ENCODE results near the gene PRDM2. TPM values are rescaled to one million over a fixed set of nuclear protein-coding genes. Genes with fewer than 3 reads are reported as not detected.

The PRDM2 gene
- total and polyA plus RNA-seq, 4 donors: 16.1 to 52.0 (median 28.5) TPM

DNA sequence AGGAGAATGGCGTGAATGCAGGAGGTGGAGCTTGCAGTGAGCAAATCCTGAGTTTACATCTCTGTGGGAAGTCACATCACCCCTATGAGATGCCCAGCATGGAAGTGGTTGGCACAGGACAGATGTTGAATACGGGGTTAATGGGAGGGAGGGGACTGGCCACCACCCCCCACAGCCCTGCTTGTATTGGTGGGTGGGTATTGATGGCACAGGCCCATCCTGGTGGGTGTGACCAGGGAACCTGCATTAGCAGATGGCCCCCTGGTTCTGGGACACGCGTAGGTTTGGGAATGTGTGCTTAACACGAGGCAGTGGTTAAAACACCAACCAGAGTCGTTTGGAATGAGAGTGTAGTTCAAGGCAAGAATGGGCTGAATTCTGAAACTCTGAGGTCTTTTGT is 117.9 kb downstream of the PRDM2 start:
- Histone ChIP-seq H3K36me3 (ENCODE audit: control insufficient read depth in 4 of 4, insufficient read depth in 4 of 4, low read length in 4 of 4) (peaks cover 3 to 21% (median 7%) of the 10 kb centered on the region in 4 donors), H3K9ac (ENCODE audit: insufficient read depth in 1 of 2, low read length in 2 of 2) (no peak overlapping the region), H3K27ac (ENCODE audit: low read depth in 1 of 2, low read length in 1 of 2) (no peak overlapping the region), H3K4me3 (no peak overlapping the region), H3K9me3 (ENCODE audit: control insufficient read depth in 4 of 4, insufficient read depth in 3 of 4, low read length in 3 of 4) (no peaks in the 10 kb centered on the region), H3K27me3 (ENCODE audit: control insufficient read depth in 3 of 3, insufficient read depth in 3 of 3, low read length in 2 of 3) (no peaks in the 10 kb centered on the region), H3K4me1 (ENCODE audit: control insufficient read depth in 5 of 5, insufficient read depth in 5 of 5, low read length in 5 of 5) (peaks cover 0 to 7% (median 0%) of the 10 kb centered on the region in 5 donors)
- ATAC-seq (ENCODE audit: insufficient read depth, low FRiP score) (no peak), DNase-seq (no peak)
- TF ChIP-seq, protein P1, sequence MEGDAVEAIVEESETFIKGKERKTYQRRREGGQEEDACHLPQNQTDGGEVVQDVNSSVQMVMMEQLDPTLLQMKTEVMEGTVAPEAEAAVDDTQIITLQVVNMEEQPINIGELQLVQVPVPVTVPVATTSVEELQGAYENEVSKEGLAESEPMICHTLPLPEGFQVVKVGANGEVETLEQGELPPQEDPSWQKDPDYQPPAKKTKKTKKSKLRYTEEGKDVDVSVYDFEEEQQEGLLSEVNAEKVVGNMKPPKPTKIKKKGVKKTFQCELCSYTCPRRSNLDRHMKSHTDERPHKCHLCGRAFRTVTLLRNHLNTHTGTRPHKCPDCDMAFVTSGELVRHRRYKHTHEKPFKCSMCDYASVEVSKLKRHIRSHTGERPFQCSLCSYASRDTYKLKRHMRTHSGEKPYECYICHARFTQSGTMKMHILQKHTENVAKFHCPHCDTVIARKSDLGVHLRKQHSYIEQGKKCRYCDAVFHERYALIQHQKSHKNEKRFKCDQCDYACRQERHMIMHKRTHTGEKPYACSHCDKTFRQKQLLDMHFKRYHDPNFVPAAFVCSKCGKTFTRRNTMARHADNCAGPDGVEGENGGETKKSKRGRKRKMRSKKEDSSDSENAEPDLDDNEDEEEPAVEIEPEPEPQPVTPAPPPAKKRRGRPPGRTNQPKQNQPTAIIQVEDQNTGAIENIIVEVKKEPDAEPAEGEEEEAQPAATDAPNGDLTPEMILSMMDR (IDR thresholded peaks at IDR 0.05; ENCODE audit: control extremely low read depth, extremely low read depth): no peak
- WGBS, 2 donors: 85 to 95% methylated on average over 6 of the region's 6 CpGs

DNA sequence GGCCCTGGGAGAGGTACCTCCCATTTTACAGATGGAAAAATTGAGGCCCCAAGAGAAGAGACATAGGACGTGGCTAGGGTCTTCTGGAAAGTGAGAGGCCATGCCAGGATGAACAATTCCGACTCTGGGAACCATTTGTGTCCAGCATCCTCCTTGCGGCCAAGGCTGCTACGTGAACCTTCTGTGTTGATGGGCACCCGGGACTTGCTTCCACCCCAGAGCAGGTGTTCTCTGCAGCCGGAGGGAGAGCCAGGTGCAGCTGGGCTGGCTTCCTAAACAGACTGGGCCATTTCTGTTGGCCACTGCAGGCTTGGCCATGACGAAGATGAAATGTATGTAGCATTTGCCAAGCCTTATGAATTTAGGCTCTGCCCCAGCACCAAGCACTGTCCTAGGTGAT is 118.9 kb downstream of the PRDM2 start:
- Histone ChIP-seq H3K4me1 (ENCODE audit: control insufficient read depth in 5 of 5, insufficient read depth in 5 of 5, low read length in 5 of 5) (no peaks in the 10 kb centered on the region), H3K27me3 (ENCODE audit: control insufficient read depth in 3 of 3, insufficient read depth in 3 of 3, low read length in 2 of 3) (no peaks in the 10 kb centered on the region), H3K9me3 (ENCODE audit: control insufficient read depth in 4 of 4, insufficient read depth in 3 of 4, low read length in 3 of 4) (no peaks in the 10 kb centered on the region), H3K36me3 (ENCODE audit: control insufficient read depth in 4 of 4, insufficient read depth in 4 of 4, low read length in 4 of 4) (peaks cover 3 to 28% (median 10%) of the 10 kb centered on the region in 4 donors), H3K27ac (ENCODE audit: low read depth in 1 of 2, low read length in 1 of 2) (no peak overlapping the region), H3K4me3 (no peak overlapping the region), H3K9ac (ENCODE audit: insufficient read depth in 1 of 2, low read length in 2 of 2) (no peak overlapping the region)
- WGBS, 2 donors: 97 to 98% methylated on average over 7 of the region's 7 CpGs
- TF ChIP-seq, protein P1 (IDR thresholded peaks at IDR 0.05; ENCODE audit: control extremely low read depth, extremely low read depth): no peak
- DNase-seq: no peak
- no peak for ATAC-seq (ENCODE audit: insufficient read depth, low FRiP score)

GRCh38 chr1:13819642-13820041 is 119.7 kb downstream of the PRDM2 start:
- DNase-seq (no peak), ATAC-seq (ENCODE audit: insufficient read depth, low FRiP score) (no peak)
- Histone ChIP-seq H3K9me3 (ENCODE audit: control insufficient read depth in 4 of 4, insufficient read depth in 3 of 4, low read length in 3 of 4) (no peaks in the 10 kb centered on the region), H3K4me1 (ENCODE audit: control insufficient read depth in 5 of 5, insufficient read depth in 5 of 5, low read length in 5 of 5) (no peaks in the 10 kb centered on the region), H3K27ac (ENCODE audit: low read depth in 1 of 2, low read length in 1 of 2) (no peak overlapping the region), H3K27me3 (ENCODE audit: control insufficient read depth in 3 of 3, insufficient read depth in 3 of 3, low read length in 2 of 3) (no peaks in the 10 kb centered on the region), H3K4me3 (no peak overlapping the region), H3K9ac (ENCODE audit: insufficient read depth in 1 of 2, low read length in 2 of 2) (no peak overlapping the region), H3K36me3 (ENCODE audit: control insufficient read depth in 4 of 4, insufficient read depth in 4 of 4, low read length in 4 of 4) (peaks cover 3 to 26% (median 10%) of the 10 kb centered on the region in 4 donors)
- TF ChIP-seq, protein P1 (IDR thresholded peaks at IDR 0.05; ENCODE audit: control extremely low read depth, extremely low read depth): no peak
- 73 to 79% methylated on average over 5 of the region's 5 CpGs for WGBS, 2 donors

GRCh38 chr1:13820055-13820454 is 120.1 kb downstream of the PRDM2 start:
- ATAC-seq (ENCODE audit: insufficient read depth, low FRiP score): no peak
- no peak overlapping the region for H3K4me3 ChIP-seq
- no peaks in the 10 kb centered on the region for H3K4me1 ChIP-seq (ENCODE audit: control insufficient read depth in 5 of 5, insufficient read depth in 5 of 5, low read length in 5 of 5)
- peaks cover 3 to 26% (median 10%) of the 10 kb centered on the region in 4 donors for H3K36me3 ChIP-seq (ENCODE audit: control insufficient read depth in 4 of 4, insufficient read depth in 4 of 4, low read length in 4 of 4)
- 87 to 93% methylated on average over 13 of the region's 13 CpGs for whole genome bisulfite sequencing, 2 donors
- H3K27me3 ChIP-seq (ENCODE audit: control insufficient read depth in 3 of 3, insufficient read depth in 3 of 3, low read length in 2 of 3): no peaks in the 10 kb centered on the region
- TF ChIP-seq, protein P1 (IDR thresholded peaks at IDR 0.05; ENCODE audit: control extremely low read depth, extremely low read depth): no peak
- H3K27ac ChIP-seq (ENCODE audit: low read depth in 1 of 2, low read length in 1 of 2): no peak overlapping the region
- H3K9ac ChIP-seq (ENCODE audit: insufficient read depth in 1 of 2, low read length in 2 of 2): no peak overlapping the region
- no peaks in the 10 kb centered on the region for H3K9me3 ChIP-seq (ENCODE audit: control insufficient read depth in 4 of 4, insufficient read depth in 3 of 4, low read length in 3 of 4)
- DNase-seq: no peak
